K562 (cell line): ENCODE data around the gene STEAP3. TPM values are rescaled to one million over a fixed set of nuclear protein-coding genes. Genes with fewer than 3 reads are reported as not detected.

Source experiments
- ADNP ChIP-seq: fragments of 200-800 bp; sonication (Bioruptor generic); IDR thresholded peaks from 2 replicates; pipeline ENCODE4 v1.6.1; 2016; ENCODE audit warnings: missing genetic modification characterization, missing compliant biosample characterization
- FIP1L1 ChIP-seq: fragments of 200-400 bp; formaldehyde crosslinking; IDR thresholded peaks from 2 replicates; pipeline ENCODE4 v1.6.1; 2018; ENCODE audit warnings: mild to moderate bottlenecking, low read depth, low read length; ENCODE audit not compliant: poor library complexity, severe bottlenecking
- HDAC6 ChIP-seq: IDR thresholded peaks from 2 replicates; pipeline ENCODE4 v1.6.1; 2012; ENCODE audit warnings: low read depth, mild to moderate bottlenecking, control low read depth, inconsistent platforms, low read length, moderate library complexity
- HDGF ChIP-seq: fragments of 450-650 bp; IDR thresholded peaks from 2 replicates; pipeline ENCODE4 v1.6.1; 2016
- HMGN3 ChIP-seq: IDR thresholded peaks from 2 replicates; pipeline ENCODE4 v1.6.1; 2011; ENCODE audit warnings: borderline replicate concordance, low read depth, mild to moderate bottlenecking, mixed read lengths, low read length; ENCODE audit not compliant: insufficient read length; ENCODE audit errors: extremely low read depth
- KDM2B ChIP-seq: fragments of 250-450 bp; sonication (Bioruptor Pico); IDR thresholded peaks from 2 replicates; pipeline ENCODE4 v1.8.0; 2021; ENCODE audit warnings: mild to moderate bottlenecking, moderate library complexity
- NR1H2 ChIP-seq: sonication (generic); formaldehyde crosslinking; IDR thresholded peaks from 2 replicates; pipeline ENCODE4 v1.4.0; 2020; ENCODE audit warnings: mild to moderate bottlenecking, missing genetic modification reagents
- NR2C2 ChIP-seq, 2 experiments: fragments of 200-800 bp in 1 of 2; sonication (Bioruptor generic) in 1 of 2; sonication (generic) in 1 of 2; formaldehyde crosslinking in 1 of 2; IDR thresholded peaks; 2 replicates each; pipeline versions ENCODE4 v1.6.1 to v1.8.0; 2016 to 2022; ENCODE audit warnings: mild to moderate bottlenecking in 1 of 2, missing compliant biosample characterization in 1 of 2, missing genetic modification characterization in 1 of 2, missing genetic modification reagents in 1 of 2
- PHF20 ChIP-seq: fragments of 450-650 bp; IDR thresholded peaks from 2 replicates; pipeline ENCODE4 v1.6.1; 2018; ENCODE audit not compliant: partially characterized antibody
- PHTF2 ChIP-seq: fragments of 250-450 bp; sonication (Bioruptor Pico); IDR thresholded peaks from 2 replicates; pipeline ENCODE4 v1.5.0; 2021; ENCODE audit warnings: mild to moderate bottlenecking
- POLR2B ChIP-seq: fragments of 450-650 bp; IDR thresholded peaks from 2 replicates; pipeline ENCODE4 v1.6.1; 2018; ENCODE audit warnings: low read depth; ENCODE audit not compliant: partially characterized antibody
- POLR2G ChIP-seq: fragments of 200-400 bp; formaldehyde crosslinking; IDR thresholded peaks from 2 replicates; pipeline ENCODE4 v1.6.1; 2017; ENCODE audit warnings: low read depth, mild to moderate bottlenecking, antibody characterized with exemption, low read length, moderate library complexity
- POLR3A ChIP-seq: IDR thresholded peaks from 2 replicates; pipeline ENCODE4 v1.6.1; 2011; ENCODE audit warnings: borderline replicate concordance, mild to moderate bottlenecking, moderate library complexity; ENCODE audit not compliant: insufficient read length, insufficient read depth; ENCODE audit errors: extremely low read depth
- RBFOX2 ChIP-seq: fragments of 200-400 bp; formaldehyde crosslinking; IDR thresholded peaks from 2 replicates; pipeline ENCODE4 v1.6.1; 2017; ENCODE audit warnings: low read depth, mild to moderate bottlenecking, low read length, moderate library complexity
- SNIP1 ChIP-seq: fragments of 450-650 bp; IDR thresholded peaks from 2 replicates; pipeline ENCODE4 v1.7.1; 2017; ENCODE audit warnings: low read depth, mild to moderate bottlenecking
- TFAM ChIP-seq: fragments of 250-450 bp; sonication (Bioruptor Pico); conservative IDR thresholded peaks from 2 replicates; pipeline ENCODE4 v1.5.0; 2021; ENCODE audit warnings: mild to moderate bottlenecking, moderate library complexity
- TRIM28 ChIP-seq: fragments of 450-650 bp; IDR thresholded peaks from 2 replicates; pipeline ENCODE4 v1.6.1; 2017
- ZBTB8A ChIP-seq: fragments of 450-650 bp; IDR thresholded peaks from 2 replicates; pipeline ENCODE4 v1.6.1; 2018; ENCODE audit warnings: mild to moderate bottlenecking, moderate library complexity; ENCODE audit not compliant: partially characterized antibody
- ZNF561 ChIP-seq: fragments of 450-650 bp; formaldehyde crosslinking; conservative IDR thresholded peaks from 2 replicates; pipeline ENCODE4 v1.4.0; 2020; ENCODE audit warnings: mild to moderate bottlenecking, moderate library complexity
- ZNF76 ChIP-seq: fragments of 250-450 bp; sonication (Bioruptor Pico); IDR thresholded peaks from 2 replicates; pipeline ENCODE4 v1.4.0; 2020; ENCODE audit warnings: mild to moderate bottlenecking, moderate library complexity, borderline replicate concordance
- polyA plus RNA-seq, 8 experiments: library from polyadenylated mRNA; depleted of rRNA in 4 of 8; stranded (reverse) in 5 of 8; unstranded in 3 of 8; fragments of >200 nt; fragmentation: Nextera tagmentation in 2 of 8; fragmentation: Illumina TruSeq in 1 of 8; extraction: Ambion mirVana in 2 of 8; extraction: Trizol in 1 of 8; gene quantifications; 2 replicates each; pipeline versions ENCODE4 v1.2.1 to v1.2.3, GENCODE V29; 2011 to 2014; ENCODE audit warnings: inconsistent platforms in 1 of 8, missing spikeins in 1 of 8
- total RNA-seq, 7 experiments: library from RNA; depleted of rRNA in 6 of 7; stranded (reverse); fragments of >200 nt in 6 of 7; fragmentation: Illumina TruSeq in 2 of 7; extraction: Trizol in 2 of 7; gene quantifications; 2 replicates each; pipeline versions ENCODE4 v1.2.1 to v1.2.3, GENCODE V29; 2011 to 2021; ENCODE audit warnings: low replicate concordance in 1 of 7
- TF ChIP-seq, protein P1 (sequence below): fragments of 450-650 bp; IDR thresholded peaks from 2 replicates; pipeline ENCODE4 v1.6.1; 2016; ENCODE audit warnings: low read depth, mild to moderate bottlenecking, moderate library complexity
- TF ChIP-seq, protein P2 (sequence below): fragments of 450-650 bp; formaldehyde crosslinking; IDR thresholded peaks from 2 replicates; pipeline ENCODE4 v1.4.0; 2020; ENCODE audit warnings: mild to moderate bottlenecking, mixed read lengths
- TF ChIP-seq, protein P3 (sequence below): fragments of 450-650 bp; IDR thresholded peaks from one replicate; pipeline ENCODE4 v1.6.1; 2018; ENCODE audit warnings: mild to moderate bottlenecking, moderate library complexity; ENCODE audit not compliant: partially characterized antibody
- TF ChIP-seq, protein P4 (sequence below): fragments of 450-650 bp; formaldehyde crosslinking; IDR thresholded peaks from 2 replicates; pipeline ENCODE4 v1.4.0; 2020; ENCODE audit warnings: mild to moderate bottlenecking

The STEAP3 gene
- total and polyA plus RNA-seq, 9 of the 15 experiments (the other 6 are each of a cell fraction or from before 2014, with no cell fraction given), result 1.8 to 31.6 (median 9.0) TPM

DNA sequence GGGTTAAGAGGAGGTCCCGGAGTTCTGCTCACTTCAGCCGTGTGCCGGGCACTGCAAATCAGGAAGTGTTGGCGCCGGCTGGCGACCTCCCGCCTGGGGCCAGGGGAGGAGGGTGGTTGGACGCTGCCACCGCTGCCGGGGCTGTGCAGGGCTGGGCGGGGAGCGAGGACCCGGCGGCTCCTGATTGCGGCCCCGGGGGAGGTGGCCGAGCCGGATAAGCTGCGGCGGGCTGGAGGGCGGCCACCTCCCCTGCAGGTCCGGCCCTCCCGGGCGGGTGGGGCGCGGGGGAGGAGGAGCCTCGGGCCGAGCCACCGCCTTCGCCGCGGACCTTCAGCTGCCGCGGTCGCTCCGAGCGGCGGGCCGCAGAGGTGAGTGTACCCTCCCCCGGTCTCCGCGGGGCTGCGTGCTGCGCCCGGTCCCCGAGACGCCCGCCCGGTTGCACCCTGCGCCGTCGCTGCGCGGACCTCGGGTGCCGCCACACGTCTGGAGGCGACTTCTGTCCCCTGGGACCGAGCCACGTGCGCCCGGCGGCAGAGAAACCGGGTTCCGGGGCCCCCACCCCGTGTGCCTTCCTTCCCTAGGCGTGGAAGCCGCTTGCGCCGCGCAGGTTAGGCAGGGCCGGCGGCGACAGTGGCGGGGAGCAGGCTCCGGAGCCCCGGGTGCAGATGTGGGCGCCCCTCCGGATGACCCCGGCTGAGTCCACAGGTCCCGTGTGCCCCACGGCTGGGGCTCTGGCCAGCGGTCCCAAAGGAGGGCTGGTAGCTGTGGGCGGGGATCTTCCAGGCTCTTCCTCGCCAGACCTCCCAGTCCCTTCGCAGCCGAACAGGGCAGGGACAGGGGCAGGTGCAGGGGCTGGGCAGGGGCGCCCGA, at the start of gene STEAP3 (continued):
- no peak for TF ChIP-seq SNIP1
- 0 out of 2 replicates have a peak, but pooled peaks have one; percentile 53 for TF ChIP-seq NR1H2 (CRISPR knock-in tag)
- no peak for TF ChIP-seq ZNF561 (CRISPR knock-in tag)
- TF ChIP-seq, protein P1, sequence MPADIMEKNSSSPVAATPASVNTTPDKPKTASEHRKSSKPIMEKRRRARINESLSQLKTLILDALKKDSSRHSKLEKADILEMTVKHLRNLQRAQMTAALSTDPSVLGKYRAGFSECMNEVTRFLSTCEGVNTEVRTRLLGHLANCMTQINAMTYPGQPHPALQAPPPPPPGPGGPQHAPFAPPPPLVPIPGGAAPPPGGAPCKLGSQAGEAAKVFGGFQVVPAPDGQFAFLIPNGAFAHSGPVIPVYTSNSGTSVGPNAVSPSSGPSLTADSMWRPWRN, result no peak
- TF ChIP-seq POLR3A, result no peak
- TF ChIP-seq, protein P2, sequence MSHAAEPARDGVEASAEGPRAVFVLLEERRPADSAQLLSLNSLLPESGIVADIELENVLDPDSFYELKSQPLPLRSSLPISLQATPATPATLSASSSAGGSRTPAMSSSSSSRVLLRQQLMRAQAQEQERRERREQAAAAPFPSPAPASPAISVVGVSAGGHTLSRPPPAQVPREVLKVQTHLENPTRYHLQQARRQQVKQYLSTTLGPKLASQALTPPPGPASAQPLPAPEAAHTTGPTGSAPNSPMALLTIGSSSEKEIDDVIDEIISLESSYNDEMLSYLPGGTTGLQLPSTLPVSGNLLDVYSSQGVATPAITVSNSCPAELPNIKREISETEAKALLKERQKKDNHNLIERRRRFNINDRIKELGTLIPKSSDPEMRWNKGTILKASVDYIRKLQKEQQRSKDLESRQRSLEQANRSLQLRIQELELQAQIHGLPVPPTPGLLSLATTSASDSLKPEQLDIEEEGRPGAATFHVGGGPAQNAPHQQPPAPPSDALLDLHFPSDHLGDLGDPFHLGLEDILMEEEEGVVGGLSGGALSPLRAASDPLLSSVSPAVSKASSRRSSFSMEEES (CRISPR knock-in tag), result no peak
- peak; percentile 80 for TF ChIP-seq RBFOX2
- no peak for TF ChIP-seq ADNP (tag)
- TF ChIP-seq POLR2B, result no peak
- TF ChIP-seq ZBTB8A, result no peak
- peak; percentile 69; the same call in 1 of the 2 replicates for TF ChIP-seq KDM2B (CRISPR knock-in tag)
- TF ChIP-seq HDGF, result no peak
- TF ChIP-seq PHTF2 (CRISPR knock-in tag), result no peak
- peak; percentile 70 for TF ChIP-seq PHF20
- no peak for TF ChIP-seq ZNF76 (CRISPR knock-in tag)
- TF ChIP-seq, protein P3, sequence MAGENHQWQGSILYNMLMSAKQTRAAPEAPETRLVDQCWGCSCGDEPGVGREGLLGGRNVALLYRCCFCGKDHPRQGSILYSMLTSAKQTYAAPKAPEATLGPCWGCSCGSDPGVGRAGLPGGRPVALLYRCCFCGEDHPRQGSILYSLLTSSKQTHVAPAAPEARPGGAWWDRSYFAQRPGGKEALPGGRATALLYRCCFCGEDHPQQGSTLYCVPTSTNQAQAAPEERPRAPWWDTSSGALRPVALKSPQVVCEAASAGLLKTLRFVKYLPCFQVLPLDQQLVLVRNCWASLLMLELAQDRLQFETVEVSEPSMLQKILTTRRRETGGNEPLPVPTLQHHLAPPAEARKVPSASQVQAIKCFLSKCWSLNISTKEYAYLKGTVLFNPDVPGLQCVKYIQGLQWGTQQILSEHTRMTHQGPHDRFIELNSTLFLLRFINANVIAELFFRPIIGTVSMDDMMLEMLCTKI, result no peak
- peak; percentile 91 for TF ChIP-seq POLR2G
- no peak for TF ChIP-seq TRIM28
- TF ChIP-seq, protein P4, sequence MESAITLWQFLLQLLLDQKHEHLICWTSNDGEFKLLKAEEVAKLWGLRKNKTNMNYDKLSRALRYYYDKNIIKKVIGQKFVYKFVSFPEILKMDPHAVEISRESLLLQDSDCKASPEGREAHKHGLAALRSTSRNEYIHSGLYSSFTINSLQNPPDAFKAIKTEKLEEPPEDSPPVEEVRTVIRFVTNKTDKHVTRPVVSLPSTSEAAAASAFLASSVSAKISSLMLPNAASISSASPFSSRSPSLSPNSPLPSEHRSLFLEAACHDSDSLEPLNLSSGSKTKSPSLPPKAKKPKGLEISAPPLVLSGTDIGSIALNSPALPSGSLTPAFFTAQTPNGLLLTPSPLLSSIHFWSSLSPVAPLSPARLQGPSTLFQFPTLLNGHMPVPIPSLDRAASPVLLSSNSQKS, result no peak
- peak; percentile 66 for TF ChIP-seq FIP1L1
- TF ChIP-seq HMGN3, result peak; percentile 91
- TF ChIP-seq TFAM (CRISPR knock-in tag), result no peak
- TF ChIP-seq NR2C2 (CRISPR knock-in tag; IDR thresholded peaks at IDR 0.05), result no peak
- TF ChIP-seq NR2C2 (tag; IDR thresholded peaks at IDR 0.05), result peak; percentile 35; the same call in 1 of the 2 replicates
- no peak for TF ChIP-seq HDAC6
